ENCODE results near the gene CYLC2.

DNA sequence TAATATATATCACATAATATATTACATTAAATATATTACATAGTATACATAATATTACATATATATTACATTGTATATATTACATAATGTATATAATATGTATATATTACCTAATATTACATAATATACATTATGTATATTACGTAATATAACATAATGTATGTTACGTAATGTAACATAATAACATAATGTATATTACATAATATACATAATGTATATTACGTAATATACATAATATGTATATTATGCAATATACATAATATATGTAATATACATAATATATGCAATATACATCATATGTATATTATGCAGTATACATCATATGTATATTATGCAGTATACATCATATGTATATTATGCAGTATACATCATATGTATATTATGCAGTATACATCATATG, 19.1 kb downstream of the CYLC2 start:
- no peak for TF ChIP-seq POLR2A (IDR thresholded peaks at IDR 0.05)
- TF ChIP-seq, protein P1, sequence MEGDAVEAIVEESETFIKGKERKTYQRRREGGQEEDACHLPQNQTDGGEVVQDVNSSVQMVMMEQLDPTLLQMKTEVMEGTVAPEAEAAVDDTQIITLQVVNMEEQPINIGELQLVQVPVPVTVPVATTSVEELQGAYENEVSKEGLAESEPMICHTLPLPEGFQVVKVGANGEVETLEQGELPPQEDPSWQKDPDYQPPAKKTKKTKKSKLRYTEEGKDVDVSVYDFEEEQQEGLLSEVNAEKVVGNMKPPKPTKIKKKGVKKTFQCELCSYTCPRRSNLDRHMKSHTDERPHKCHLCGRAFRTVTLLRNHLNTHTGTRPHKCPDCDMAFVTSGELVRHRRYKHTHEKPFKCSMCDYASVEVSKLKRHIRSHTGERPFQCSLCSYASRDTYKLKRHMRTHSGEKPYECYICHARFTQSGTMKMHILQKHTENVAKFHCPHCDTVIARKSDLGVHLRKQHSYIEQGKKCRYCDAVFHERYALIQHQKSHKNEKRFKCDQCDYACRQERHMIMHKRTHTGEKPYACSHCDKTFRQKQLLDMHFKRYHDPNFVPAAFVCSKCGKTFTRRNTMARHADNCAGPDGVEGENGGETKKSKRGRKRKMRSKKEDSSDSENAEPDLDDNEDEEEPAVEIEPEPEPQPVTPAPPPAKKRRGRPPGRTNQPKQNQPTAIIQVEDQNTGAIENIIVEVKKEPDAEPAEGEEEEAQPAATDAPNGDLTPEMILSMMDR (IDR thresholded peaks at IDR 0.05), result no peak

Data from body of pancreas (tissue), 4 donors.